ENCODE results near the gene TBCB. TPM values are rescaled to one million over a fixed set of nuclear protein-coding genes. Genes with fewer than 3 reads are reported as not detected.

Gene TBCB
- total and polyA plus RNA-seq, 9 of the 15 experiments (the other 6 are each of a cell fraction or from before 2014, with no cell fraction given) = 3.5 to 115 (median 58.9) TPM

DNA sequence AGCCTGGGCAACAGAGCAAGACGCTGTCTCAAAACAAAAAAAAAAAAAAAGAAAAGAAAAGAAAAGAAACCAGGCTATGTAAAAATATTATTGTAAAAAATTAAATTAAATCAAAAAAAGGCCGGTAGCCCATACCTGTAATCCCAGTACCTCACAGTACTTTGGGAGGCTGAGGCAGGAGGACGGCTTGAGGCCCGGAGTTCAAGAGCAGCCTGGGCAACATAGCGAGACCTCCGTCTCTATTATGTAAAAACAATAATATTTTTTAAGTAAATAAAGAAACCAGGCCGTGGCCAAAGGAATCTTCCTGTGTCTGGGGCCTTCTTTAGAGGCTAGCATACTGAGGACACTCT, 23.8 kb downstream of the TBCB start:
- peaks cover 8% of the 10 kb centered on the region for H3K9me1 ChIP-seq (ENCODE audit: control insufficient read depth, insufficient read depth, low read length)
- H3K79me2 ChIP-seq (ENCODE audit: control insufficient read depth, insufficient read depth, low read length) = peaks cover 26% of the 10 kb centered on the region
- POLR2A ChIA-PET = interaction anchor here (0.5 to 2.1 kb wide), 4 partner anchors 9 to 391 kb away, joined by 3 to 9 read pairs (median 4); partner anchors contain the start of gene LIN37
- in situ Hi-C loops (cut with MboI) (no loop called here), intact Hi-C loops (cut with micrococcal nuclease) (loop anchor here (1.0 to 2.0 kb wide), 2 partner anchors 11 to 24 kb away; partner anchors contain the start of genes POLR2I and TBCB)
- H3K4me1 ChIP-seq (replicated peaks in 1 of 2; ENCODE audit: control insufficient read depth in 2 of 2, insufficient read depth in 2 of 2, low read length in 2 of 2) = peaks cover 13 to 37% of the 10 kb centered on the region in 2 experiments
- peaks cover 11% of the 10 kb centered on the region for H4K20me1 ChIP-seq (replicated peaks; ENCODE audit: control insufficient read depth, insufficient read depth, low read length)
- H3K27ac ChIP-seq (ENCODE audit: extremely low read depth, low read depth, low read length) = peak overlapping the region; percentile 99
- ATAC-seq (no peak), DNase-seq (ENCODE audit: extremely low read depth in 1 of 4, low spot score in 3 of 4) (no peak), FAIRE-seq (no peak)
- peak overlapping the region; percentile 95 for H3K4me3 ChIP-seq
- peak overlapping the region; percentile 96 for H3K4me2 ChIP-seq (ENCODE audit: insufficient read depth, low read length)
- no TSS peak for BruUV-seq (replicated peaks)
- H3K9ac ChIP-seq (ENCODE audit: insufficient read depth in 1 of 2, low read depth in 2 of 2, low read length in 2 of 2) = peak overlapping the region; percentile 98 to 99
- peaks cover 22% of the 10 kb centered on the region for H3K36me3 ChIP-seq (ENCODE audit: control insufficient read depth, insufficient read depth, low read length)
- WGBS (ENCODE audit: insufficient coverage, low coverage, missing lambda C conversion rate) = 22% methylated on average over 6 of the region's 7 CpGs
- H2AFZ ChIP-seq (ENCODE audit: low read depth, low read length) = peak overlapping the region; percentile 97
- H3K27me3 ChIP-seq (ENCODE audit: control insufficient read depth in 2 of 2, insufficient read depth in 2 of 2, low read length in 2 of 2) = no peaks in the 10 kb centered on the region
- TF ChIP-seq BCOR (IDR thresholded peaks at IDR 0.05) = peak; percentile 62
- TF ChIP-seq KDM1A (IDR thresholded peaks at IDR 0.05) = peak in 1 of 2 experiments; percentile 13; a peak in 1 of 4 replicates
- TF ChIP-seq, protein P1, sequence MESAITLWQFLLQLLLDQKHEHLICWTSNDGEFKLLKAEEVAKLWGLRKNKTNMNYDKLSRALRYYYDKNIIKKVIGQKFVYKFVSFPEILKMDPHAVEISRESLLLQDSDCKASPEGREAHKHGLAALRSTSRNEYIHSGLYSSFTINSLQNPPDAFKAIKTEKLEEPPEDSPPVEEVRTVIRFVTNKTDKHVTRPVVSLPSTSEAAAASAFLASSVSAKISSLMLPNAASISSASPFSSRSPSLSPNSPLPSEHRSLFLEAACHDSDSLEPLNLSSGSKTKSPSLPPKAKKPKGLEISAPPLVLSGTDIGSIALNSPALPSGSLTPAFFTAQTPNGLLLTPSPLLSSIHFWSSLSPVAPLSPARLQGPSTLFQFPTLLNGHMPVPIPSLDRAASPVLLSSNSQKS (CRISPR knock-in tag; IDR thresholded peaks at IDR 0.05) = no peak
- peak; percentile 9 for TF ChIP-seq HNRNPLL (IDR thresholded peaks at IDR 0.05; ENCODE audit: low read depth, low read length, poor library complexity, severe bottlenecking)
- TF ChIP-seq TARDBP (IDR thresholded peaks at IDR 0.05) = no peak
- TF ChIP-seq, protein P2, sequence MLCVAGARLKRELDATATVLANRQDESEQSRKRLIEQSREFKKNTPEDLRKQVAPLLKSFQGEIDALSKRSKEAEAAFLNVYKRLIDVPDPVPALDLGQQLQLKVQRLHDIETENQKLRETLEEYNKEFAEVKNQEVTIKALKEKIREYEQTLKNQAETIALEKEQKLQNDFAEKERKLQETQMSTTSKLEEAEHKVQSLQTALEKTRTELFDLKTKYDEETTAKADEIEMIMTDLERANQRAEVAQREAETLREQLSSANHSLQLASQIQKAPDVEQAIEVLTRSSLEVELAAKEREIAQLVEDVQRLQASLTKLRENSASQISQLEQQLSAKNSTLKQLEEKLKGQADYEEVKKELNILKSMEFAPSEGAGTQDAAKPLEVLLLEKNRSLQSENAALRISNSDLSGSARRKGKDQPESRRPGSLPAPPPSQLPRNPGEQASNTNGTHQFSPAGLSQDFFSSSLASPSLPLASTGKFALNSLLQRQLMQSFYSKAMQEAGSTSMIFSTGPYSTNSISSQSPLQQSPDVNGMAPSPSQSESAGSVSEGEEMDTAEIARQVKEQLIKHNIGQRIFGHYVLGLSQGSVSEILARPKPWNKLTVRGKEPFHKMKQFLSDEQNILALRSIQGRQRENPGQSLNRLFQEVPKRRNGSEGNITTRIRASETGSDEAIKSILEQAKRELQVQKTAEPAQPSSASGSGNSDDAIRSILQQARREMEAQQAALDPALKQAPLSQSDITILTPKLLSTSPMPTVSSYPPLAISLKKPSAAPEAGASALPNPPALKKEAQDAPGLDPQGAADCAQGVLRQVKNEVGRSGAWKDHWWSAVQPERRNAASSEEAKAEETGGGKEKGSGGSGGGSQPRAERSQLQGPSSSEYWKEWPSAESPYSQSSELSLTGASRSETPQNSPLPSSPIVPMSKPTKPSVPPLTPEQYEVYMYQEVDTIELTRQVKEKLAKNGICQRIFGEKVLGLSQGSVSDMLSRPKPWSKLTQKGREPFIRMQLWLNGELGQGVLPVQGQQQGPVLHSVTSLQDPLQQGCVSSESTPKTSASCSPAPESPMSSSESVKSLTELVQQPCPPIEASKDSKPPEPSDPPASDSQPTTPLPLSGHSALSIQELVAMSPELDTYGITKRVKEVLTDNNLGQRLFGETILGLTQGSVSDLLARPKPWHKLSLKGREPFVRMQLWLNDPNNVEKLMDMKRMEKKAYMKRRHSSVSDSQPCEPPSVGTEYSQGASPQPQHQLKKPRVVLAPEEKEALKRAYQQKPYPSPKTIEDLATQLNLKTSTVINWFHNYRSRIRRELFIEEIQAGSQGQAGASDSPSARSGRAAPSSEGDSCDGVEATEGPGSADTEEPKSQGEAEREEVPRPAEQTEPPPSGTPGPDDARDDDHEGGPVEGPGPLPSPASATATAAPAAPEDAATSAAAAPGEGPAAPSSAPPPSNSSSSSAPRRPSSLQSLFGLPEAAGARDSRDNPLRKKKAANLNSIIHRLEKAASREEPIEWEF (CRISPR knock-in tag; IDR thresholded peaks at IDR 0.05) = no peak
- CTCF ChIA-PET (ENCODE audit: low intra/inter-chr PET ratio) = interaction anchor here (0.6 to 0.7 kb wide), 2 partner anchors 16 to 28 kb away, joined by 3 read pairs; no protein-coding TSS in a partner anchor
- no peaks in the 10 kb centered on the region for H3K9me3 ChIP-seq (replicated peaks; ENCODE audit: control insufficient read depth, insufficient read depth, low read depth, low read length)

All from K562 (cell line).